ENCODE measurements around the gene GOPC.
"Not testable (repeated sequence)": the region's sequence is repeated elsewhere in the genome, so short reads cannot be mapped to it uniquely, and the experiment has no call there.

The GOPC gene

GRCh38 chr6:117602151-117602898 is at the start of gene GOPC:
TSS of gene GOPC (minus strand) at chr6:117602511. CDS start at chr6:117602288, 223 bp downstream.
- H3K4me1 ChIP-seq (ENCODE audit: insufficient read depth, poor library complexity, severe bottlenecking), result peaks cover 19% of the 10 kb centered on the region
- peak within 1 kb of the TSS; percentile 84 for H3K4me3 ChIP-seq (ENCODE audit: severe bottlenecking)
- ATAC-seq (ENCODE audit: low read depth), result peak; percentile 93
- peak within 1 kb of the TSS; percentile 85 for H3K27ac ChIP-seq (ENCODE audit: poor library complexity, severe bottlenecking)
- DNase-seq (ENCODE audit: low spot score), result peak; percentile 96
- H3K27me3 ChIP-seq (ENCODE audit: insufficient read depth, poor library complexity, severe bottlenecking), result no peaks in the 10 kb centered on the region
- TF ChIP-seq CTCF (IDR thresholded peaks at IDR 0.05; ENCODE audit: poor library complexity, severe bottlenecking), result no peak
- no peaks in the 10 kb centered on the region for H3K9me3 ChIP-seq (ENCODE audit: severe bottlenecking)
- peaks cover 38% of the 10 kb centered on the region for H3K36me3 ChIP-seq (ENCODE audit: low read depth)

GRCh38 chr6:117651984-117652383 is 49.7 kb upstream of the GOPC start:
- H3K36me3 ChIP-seq (ENCODE audit: low read depth); H3K4me1 ChIP-seq (ENCODE audit: insufficient read depth, poor library complexity, severe bottlenecking); DNase-seq (ENCODE audit: low spot score); H3K27me3 ChIP-seq (ENCODE audit: insufficient read depth, poor library complexity, severe bottlenecking); ATAC-seq (ENCODE audit: low read depth); H3K9me3 ChIP-seq (ENCODE audit: severe bottlenecking); H3K27ac ChIP-seq (ENCODE audit: poor library complexity, severe bottlenecking); H3K4me3 ChIP-seq (ENCODE audit: severe bottlenecking): not testable (repeated sequence)

DNA sequence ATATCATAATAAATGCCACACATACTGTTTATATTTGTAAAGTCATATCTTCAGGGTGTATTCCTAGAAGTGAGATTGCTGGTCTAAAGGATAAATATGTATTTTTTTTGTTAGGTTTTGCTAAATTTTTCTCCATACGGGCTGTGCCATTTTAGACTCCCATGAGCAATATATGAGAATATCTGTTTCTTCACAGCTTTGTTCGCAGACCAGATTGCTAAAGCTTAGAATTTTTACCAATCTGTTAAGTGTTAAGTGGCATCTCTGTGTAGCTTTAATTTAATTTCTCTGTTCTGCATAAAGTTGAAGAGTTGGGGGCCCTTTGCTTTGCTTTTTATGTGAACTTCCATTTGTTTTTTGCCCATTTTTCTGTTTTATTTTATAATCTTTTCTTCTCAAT is 40.7 kb upstream of the GOPC start:
- no peak overlapping the region for H3K27ac ChIP-seq (ENCODE audit: poor library complexity, severe bottlenecking)
- ATAC-seq (ENCODE audit: low read depth) (no peak), DNase-seq (ENCODE audit: low spot score) (no peak)
- no peaks in the 10 kb centered on the region for H3K27me3 ChIP-seq (ENCODE audit: insufficient read depth, poor library complexity, severe bottlenecking)
- no peak overlapping the region for H3K4me3 ChIP-seq (ENCODE audit: severe bottlenecking)
- TF ChIP-seq CTCF (IDR thresholded peaks at IDR 0.05; ENCODE audit: poor library complexity, severe bottlenecking), result no peak
- H3K9me3 ChIP-seq (ENCODE audit: severe bottlenecking), result no peaks in the 10 kb centered on the region
- no peaks in the 10 kb centered on the region for H3K36me3 ChIP-seq (ENCODE audit: low read depth)
- no peaks in the 10 kb centered on the region for H3K4me1 ChIP-seq (ENCODE audit: insufficient read depth, poor library complexity, severe bottlenecking)

DNA sequence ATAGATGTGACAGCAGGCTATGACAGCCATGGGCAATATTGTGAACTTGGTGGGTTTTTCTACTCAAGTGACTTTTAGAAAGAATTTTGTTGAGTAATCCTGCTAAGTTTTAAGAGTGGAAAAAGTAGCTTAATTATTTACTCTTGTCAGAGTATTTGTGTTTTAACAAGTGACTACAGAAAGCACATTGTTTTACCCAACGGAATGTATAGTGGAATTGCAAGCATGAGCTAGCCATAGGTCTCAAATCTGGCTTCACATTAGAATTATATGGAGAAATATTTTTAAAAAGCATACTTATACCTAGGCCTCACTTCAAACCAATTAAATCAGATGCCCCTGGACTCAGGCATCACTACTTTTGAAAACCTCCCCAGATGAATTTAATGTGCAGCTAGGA is 35.5 kb upstream of the GOPC start:
- H3K36me3 ChIP-seq (ENCODE audit: low read depth), result no peaks in the 10 kb centered on the region
- H3K4me1 ChIP-seq (ENCODE audit: insufficient read depth, poor library complexity, severe bottlenecking), result no peaks in the 10 kb centered on the region
- TF ChIP-seq CTCF (IDR thresholded peaks at IDR 0.05; ENCODE audit: poor library complexity, severe bottlenecking), result no peak
- no peak overlapping the region for H3K27ac ChIP-seq (ENCODE audit: poor library complexity, severe bottlenecking)
- no peaks in the 10 kb centered on the region for H3K9me3 ChIP-seq (ENCODE audit: severe bottlenecking)
- DNase-seq (ENCODE audit: low spot score) (no peak), ATAC-seq (ENCODE audit: low read depth) (no peak)
- H3K27me3 ChIP-seq (ENCODE audit: insufficient read depth, poor library complexity, severe bottlenecking), result no peaks in the 10 kb centered on the region
- H3K4me3 ChIP-seq (ENCODE audit: severe bottlenecking), result no peak overlapping the region

DNA sequence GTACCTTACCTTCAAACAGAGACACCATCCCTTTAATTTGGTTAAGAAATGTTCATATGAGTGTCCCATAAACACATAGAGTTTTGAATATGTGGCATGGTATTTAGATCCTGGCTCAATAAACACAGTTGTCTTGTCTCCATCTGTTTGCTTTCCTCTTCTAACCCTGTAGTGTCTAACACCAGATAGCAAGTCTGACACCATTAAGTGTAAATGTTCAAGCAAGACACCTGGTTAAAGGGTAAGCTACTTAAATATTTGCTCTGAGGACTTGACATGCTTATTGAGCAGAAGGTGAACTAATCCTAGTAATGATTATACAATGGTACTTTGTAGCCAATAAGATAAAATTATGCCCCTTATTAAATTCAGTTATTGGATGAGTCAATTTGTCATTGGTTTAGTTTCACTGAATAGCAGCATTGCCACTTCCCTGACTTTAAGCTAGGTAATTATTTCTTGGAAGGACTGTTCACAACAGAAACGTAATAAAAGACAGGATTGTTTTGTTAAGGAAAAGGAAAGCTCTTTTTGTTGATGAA is 26.9 kb upstream of the GOPC start:
- no peak overlapping the region for H3K4me3 ChIP-seq (ENCODE audit: severe bottlenecking)
- no peak for TF ChIP-seq CTCF (IDR thresholded peaks at IDR 0.05; ENCODE audit: poor library complexity, severe bottlenecking)

More for the DNA sequence above, 26.9 kb upstream of the GOPC start:
- no peak for ATAC-seq (ENCODE audit: low read depth)
- Histone ChIP-seq H3K27ac (ENCODE audit: poor library complexity, severe bottlenecking) (no peak overlapping the region), H3K27me3 (ENCODE audit: insufficient read depth, poor library complexity, severe bottlenecking) (no peaks in the 10 kb centered on the region), H3K4me1 (ENCODE audit: insufficient read depth, poor library complexity, severe bottlenecking) (no peaks in the 10 kb centered on the region), H3K36me3 (ENCODE audit: low read depth) (no peaks in the 10 kb centered on the region), H3K9me3 (ENCODE audit: severe bottlenecking) (peaks cover 21% of the 10 kb centered on the region)
- DNase-seq (ENCODE audit: low spot score), result no peak

All from RWPE2 (cell line).